Measurements from ENCODE around the gene PPP1R9B.

DNA sequence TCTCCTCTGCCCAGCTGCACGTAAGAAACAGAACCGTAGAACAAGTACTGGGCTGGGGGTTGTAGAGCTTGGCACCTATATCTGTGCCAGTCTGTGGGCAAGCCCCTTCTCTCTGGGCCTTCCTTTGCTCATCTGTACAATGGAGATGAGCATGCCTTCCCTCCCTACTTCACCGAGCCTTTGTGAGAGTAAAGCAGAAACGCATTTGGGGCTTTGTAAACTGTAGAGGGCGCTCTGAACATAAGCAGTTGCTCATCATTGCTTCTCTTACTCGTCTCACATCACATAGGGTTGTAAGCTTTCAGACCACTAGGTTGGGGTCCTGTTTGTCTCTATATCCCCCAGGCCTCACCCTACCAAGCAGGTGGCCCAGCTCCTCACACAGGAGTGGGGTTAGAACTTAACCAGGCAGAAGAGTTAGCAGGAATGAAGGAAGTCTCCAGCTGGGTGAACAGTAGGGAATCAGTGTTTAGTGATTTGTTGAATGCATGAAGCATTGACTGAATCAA, 35.6 kb downstream of the PPP1R9B start:
- TF ChIP-seq, protein P1, sequence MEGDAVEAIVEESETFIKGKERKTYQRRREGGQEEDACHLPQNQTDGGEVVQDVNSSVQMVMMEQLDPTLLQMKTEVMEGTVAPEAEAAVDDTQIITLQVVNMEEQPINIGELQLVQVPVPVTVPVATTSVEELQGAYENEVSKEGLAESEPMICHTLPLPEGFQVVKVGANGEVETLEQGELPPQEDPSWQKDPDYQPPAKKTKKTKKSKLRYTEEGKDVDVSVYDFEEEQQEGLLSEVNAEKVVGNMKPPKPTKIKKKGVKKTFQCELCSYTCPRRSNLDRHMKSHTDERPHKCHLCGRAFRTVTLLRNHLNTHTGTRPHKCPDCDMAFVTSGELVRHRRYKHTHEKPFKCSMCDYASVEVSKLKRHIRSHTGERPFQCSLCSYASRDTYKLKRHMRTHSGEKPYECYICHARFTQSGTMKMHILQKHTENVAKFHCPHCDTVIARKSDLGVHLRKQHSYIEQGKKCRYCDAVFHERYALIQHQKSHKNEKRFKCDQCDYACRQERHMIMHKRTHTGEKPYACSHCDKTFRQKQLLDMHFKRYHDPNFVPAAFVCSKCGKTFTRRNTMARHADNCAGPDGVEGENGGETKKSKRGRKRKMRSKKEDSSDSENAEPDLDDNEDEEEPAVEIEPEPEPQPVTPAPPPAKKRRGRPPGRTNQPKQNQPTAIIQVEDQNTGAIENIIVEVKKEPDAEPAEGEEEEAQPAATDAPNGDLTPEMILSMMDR (optimal IDR thresholded peaks at IDR 0.05 in 1 of 3, IDR thresholded peaks at IDR 0.05 in 1 of 3, conservative IDR thresholded peaks at IDR 0.05 in 1 of 3; ENCODE audit: extremely low read depth in 1 of 3, insufficient read depth in 2 of 3, low read length in 3 of 3): peak; percentile 78 to 83 (median 81)
- no peak for TF ChIP-seq EZH2 (IDR thresholded peaks at IDR 0.05; ENCODE audit: low read length)
